Right lobe of liver (tissue), 6 donors: ENCODE measurements around the gene DUSP14. TPM values are rescaled to one million over a fixed set of nuclear protein-coding genes. Genes with fewer than 3 reads are reported as not detected.

Experiments
- ATAC-seq, 4 donors: fragments of 200-7000 bp; cut with Tn5 transposase; one replicate each; pipeline ENCODE4 v1.9.1; 2020; ENCODE audit warnings: mild to moderate bottlenecking in 4 of 4, moderate library complexity in 4 of 4
- DNase-seq, 3 donors: peaks; one replicate each; pipeline ENCODE4 v3.0.0-alpha.2; 2020
- H3K27ac ChIP-seq, 3 donors: fragments of 200-600 bp; one replicate each; pipeline ENCODE4 v1.8.0; 2022
- H3K27me3 ChIP-seq, 2 donors: fragments of 200-600 bp; one replicate each; pipeline ENCODE4 v1.8.0; 2022
- H3K36me3 ChIP-seq, 4 donors: fragments of 200-600 bp; sonication (generic) in 1 of 4; one replicate each; pipeline versions ENCODE4 v1.5.1 to v1.8.0; 2017 to 2022; ENCODE audit warnings: control low read depth in 1 of 4
- H3K4me1 ChIP-seq, 4 donors: fragments of 200-600 bp; sonication (generic) in 1 of 4; one replicate each; pipeline versions ENCODE4 v1.5.1 to v1.8.0; 2017 to 2022; ENCODE audit warnings: control low read depth in 1 of 4
- H3K4me3 ChIP-seq, 3 donors: fragments of 200-600 bp; one replicate each; pipeline ENCODE4 v1.8.0; 2022
- H3K9me3 ChIP-seq, 4 donors: fragments of 200-600 bp; sonication (generic) in 1 of 4; one replicate each; pipeline versions ENCODE4 v1.5.1 to v1.8.0; 2017 to 2022; ENCODE audit warnings: control low read depth in 1 of 4
- POLR2A ChIP-seq: fragments of 450-650 bp; IDR thresholded peaks from one replicate; pipeline ENCODE4 v1.6.1; 2017; ENCODE audit warnings: antibody characterized with exemption, mild to moderate bottlenecking
- WGBS: methylation state at CpG from one replicate; pipeline ENCODE4 v1.1.6; 2018; ENCODE audit warnings: low coverage, low lambda C conversion rate; ENCODE audit not compliant: insufficient coverage; ENCODE audit errors: missing lambda C conversion rate; 5-methylcytosine and 5-hydroxymethylcytosine counted together
- intact Hi-C, 2 donors: fragments of 100-400 bp; cut with DNase I; formaldehyde crosslinking; loops; one replicate each; pipeline versions ENCODE4 v1.11.2 to v1.14.1; 2022
- total RNA-seq, 6 experiments: library from RNA; depleted of rRNA in 2 of 6; stranded (reverse); fragments of >200 nt in 2 of 6; fragmentation: NEBNext Ultra II Directional in 3 of 6; extraction: Animal tissue kit (Norgen Biotek cat#: 25700) in 3 of 6; gene quantifications; one replicate each; pipeline versions ENCODE4 v1.1.0 to v1.2.4, GENCODE V29; 2016 to 2023
- TF ChIP-seq, protein P1 (sequence below), 4 donors: fragments of 200-600 bp in 3 of 4; fragments of 450-650 bp in 1 of 4; IDR thresholded peaks; one replicate each; pipeline versions ENCODE4 v1.5.1 to v1.8.0; 2016 to 2022; ENCODE audit warnings: antibody characterized with exemption in 4 of 4, mild to moderate bottlenecking in 2 of 4
- donor health status: DM: no; HTN: yes; CAD: no.
- donor health status: DM: no; HTN: no; CAD: no.
- donor health status: DM: no; HTN: no; CAD: no.
- donor health status: DM: no; HTN: yes; CAD: no.
- donor health status: DM: no; HTN: yes; CAD: no.

Gene DUSP14
- total RNA-seq, 6 experiments from 2014 or later: 10.6 to 21.2 (median 13.2) TPM

- Histone ChIP-seq H3K9me3 (no peaks in the 10 kb centered on the region), H3K36me3 (peaks cover 0 to 52% (median 30%) of the 10 kb centered on the region in 4 donors), H3K4me1 (no peaks in the 10 kb centered on the region), H3K4me3 (no peak overlapping the region), H3K27ac (no peak overlapping the region), H3K27me3 (no peaks in the 10 kb centered on the region)
- TF ChIP-seq, protein P1, sequence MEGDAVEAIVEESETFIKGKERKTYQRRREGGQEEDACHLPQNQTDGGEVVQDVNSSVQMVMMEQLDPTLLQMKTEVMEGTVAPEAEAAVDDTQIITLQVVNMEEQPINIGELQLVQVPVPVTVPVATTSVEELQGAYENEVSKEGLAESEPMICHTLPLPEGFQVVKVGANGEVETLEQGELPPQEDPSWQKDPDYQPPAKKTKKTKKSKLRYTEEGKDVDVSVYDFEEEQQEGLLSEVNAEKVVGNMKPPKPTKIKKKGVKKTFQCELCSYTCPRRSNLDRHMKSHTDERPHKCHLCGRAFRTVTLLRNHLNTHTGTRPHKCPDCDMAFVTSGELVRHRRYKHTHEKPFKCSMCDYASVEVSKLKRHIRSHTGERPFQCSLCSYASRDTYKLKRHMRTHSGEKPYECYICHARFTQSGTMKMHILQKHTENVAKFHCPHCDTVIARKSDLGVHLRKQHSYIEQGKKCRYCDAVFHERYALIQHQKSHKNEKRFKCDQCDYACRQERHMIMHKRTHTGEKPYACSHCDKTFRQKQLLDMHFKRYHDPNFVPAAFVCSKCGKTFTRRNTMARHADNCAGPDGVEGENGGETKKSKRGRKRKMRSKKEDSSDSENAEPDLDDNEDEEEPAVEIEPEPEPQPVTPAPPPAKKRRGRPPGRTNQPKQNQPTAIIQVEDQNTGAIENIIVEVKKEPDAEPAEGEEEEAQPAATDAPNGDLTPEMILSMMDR (IDR thresholded peaks at IDR 0.05): no peak
- no peak for TF ChIP-seq POLR2A
- 85% methylated on average over 9 of the region's 9 CpGs for WGBS
- ATAC-seq: no peak
- DNase-seq: no peak
- intact Hi-C loops: no loop called here
Measured at GRCh38 chr17:37541880-37542660, 52.4 kb downstream of the DUSP14 start.

- ATAC-seq (no peak), DNase-seq (no peak)
- no peak overlapping the region for H3K4me3 ChIP-seq
- no peaks in the 10 kb centered on the region for H3K4me1 ChIP-seq
- intact Hi-C loops: no loop called here
- 83% methylated on average over 2 of the region's 2 CpGs for WGBS
- no peaks in the 10 kb centered on the region for H3K9me3 ChIP-seq
- peaks cover 0 to 38% (median 21%) of the 10 kb centered on the region in 4 donors for H3K36me3 ChIP-seq
- TF ChIP-seq POLR2A: no peak
- TF ChIP-seq, protein P1 (IDR thresholded peaks at IDR 0.05): no peak
- no peaks in the 10 kb centered on the region for H3K27me3 ChIP-seq
- no peak overlapping the region for H3K27ac ChIP-seq
Measured at GRCh38 chr17:37543637-37544052, 54.0 kb downstream of the DUSP14 start.

GRCh38 chr17:37545486-37545885, 55.8 kb downstream of the DUSP14 start:
- 100% methylated on average over 2 of the region's 2 CpGs for WGBS
- H3K4me3 ChIP-seq: no peak overlapping the region
- ATAC-seq (no peak), DNase-seq (no peak)
- no peaks in the 10 kb centered on the region for H3K27me3 ChIP-seq
- H3K27ac ChIP-seq: no peak overlapping the region
- no peaks in the 10 kb centered on the region for H3K9me3 ChIP-seq
- H3K36me3 ChIP-seq: peaks cover 0 to 20% (median 11%) of the 10 kb centered on the region in 4 donors
- intact Hi-C loops: no loop called here
- H3K4me1 ChIP-seq: no peaks in the 10 kb centered on the region
- no peak for TF ChIP-seq POLR2A
- TF ChIP-seq, protein P1 (IDR thresholded peaks at IDR 0.05): no peak

DNA sequence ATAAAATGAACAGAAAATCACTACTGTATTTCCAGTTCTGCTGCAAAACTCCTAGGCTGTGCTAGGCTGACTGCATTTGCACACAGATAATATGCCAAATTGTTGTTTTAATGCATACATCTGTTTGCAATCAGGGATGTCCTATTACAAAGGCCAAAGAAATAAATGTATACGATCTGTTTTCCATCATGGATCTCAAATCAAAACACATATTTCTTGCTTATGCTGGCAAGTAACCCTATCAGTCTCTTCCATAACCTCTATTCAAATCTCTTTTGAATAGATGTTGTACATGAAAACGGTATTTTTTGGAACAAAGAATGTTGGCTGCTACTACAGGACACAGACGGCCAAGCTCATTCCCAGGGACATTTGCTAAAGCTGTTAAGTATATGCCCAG, 56.6 kb downstream of the DUSP14 start:
- 69% methylated on average over 3 of the region's 3 CpGs for WGBS
- ATAC-seq: no peak
- intact Hi-C loops: no loop called here

More for the DNA sequence above, 56.6 kb downstream of the DUSP14 start:
- Histone ChIP-seq H3K4me3 (no peak overlapping the region), H3K27ac (no peak overlapping the region), H3K36me3 (peaks cover 0 to 13% (median 8%) of the 10 kb centered on the region in 4 donors), H3K9me3 (no peaks in the 10 kb centered on the region), H3K4me1 (no peaks in the 10 kb centered on the region), H3K27me3 (no peaks in the 10 kb centered on the region)
- no peak for DNase-seq
- no peak for TF ChIP-seq POLR2A
- TF ChIP-seq, protein P1 (IDR thresholded peaks at IDR 0.05): no peak
